ENCODE measurements around the gene SOCS3. TPM values are rescaled to one million over a fixed set of nuclear protein-coding genes. Genes with fewer than 3 reads are reported as not detected.
A peak's percentile ranks its signal among the peaks of the same experiment; 100 is the strongest.

Gene SOCS3, protein sequence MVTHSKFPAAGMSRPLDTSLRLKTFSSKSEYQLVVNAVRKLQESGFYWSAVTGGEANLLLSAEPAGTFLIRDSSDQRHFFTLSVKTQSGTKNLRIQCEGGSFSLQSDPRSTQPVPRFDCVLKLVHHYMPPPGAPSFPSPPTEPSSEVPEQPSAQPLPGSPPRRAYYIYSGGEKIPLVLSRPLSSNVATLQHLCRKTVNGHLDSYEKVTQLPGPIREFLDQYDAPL
- polyA plus RNA-seq (2012; ENCODE audit: low read depth, missing spikeins): 2.0 TPM

DNA sequence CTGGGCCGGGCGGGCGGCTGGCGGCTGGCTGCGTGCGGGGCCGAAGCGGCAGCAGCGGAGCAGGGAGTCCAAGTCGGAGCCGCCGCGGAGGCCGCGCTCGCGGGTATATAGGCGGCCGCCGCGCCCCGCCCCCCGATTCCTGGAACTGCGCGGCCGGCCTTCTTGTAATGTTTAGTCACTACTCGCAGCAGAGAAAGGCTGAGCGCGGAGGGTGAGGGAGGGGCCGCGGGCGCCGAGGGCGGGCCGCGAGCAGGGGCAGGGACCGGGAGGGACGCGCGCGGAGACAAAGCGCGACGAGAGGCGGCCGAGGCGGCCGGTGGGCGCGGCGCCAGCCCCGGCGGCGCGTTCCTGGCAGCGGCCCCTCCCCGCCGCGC, at the start of gene SOCS3:
Gene SOCS3, minus strand, starts transcription at position 81 of the 374 bp plus-strand sequence. CDS start 982 bp downstream, outside the sequence.
- TF ChIP-seq TAF1 (IDR thresholded peaks at IDR 0.05; ENCODE audit: low read depth, low read length): 0 out of 2 replicates have a peak, but pooled peaks have one; percentile 59
- TF ChIP-seq POLR2AphosphoS5 (IDR thresholded peaks at IDR 0.05; ENCODE audit: low read depth, low read length): no peak
- no peak for TF ChIP-seq SPI1 (IDR thresholded peaks at IDR 0.05; ENCODE audit: low read depth, low read length)
- no peak for TF ChIP-seq POU2F2 (IDR thresholded peaks at IDR 0.05; ENCODE audit: low read depth, low read length)
- TF ChIP-seq POLR2A (IDR thresholded peaks at IDR 0.05; ENCODE audit: low read depth, low read length): peak; percentile 59; the same call in 1 of the 2 replicates
- no peak for TF ChIP-seq PAX5 (IDR thresholded peaks at IDR 0.05; ENCODE audit: insufficient read depth, low read length, severe bottlenecking)
- FAIRE-seq: peak; percentile 81
- peak; percentile 72 for DNase-seq (ENCODE audit: insufficient read length, low spot score)

DNA sequence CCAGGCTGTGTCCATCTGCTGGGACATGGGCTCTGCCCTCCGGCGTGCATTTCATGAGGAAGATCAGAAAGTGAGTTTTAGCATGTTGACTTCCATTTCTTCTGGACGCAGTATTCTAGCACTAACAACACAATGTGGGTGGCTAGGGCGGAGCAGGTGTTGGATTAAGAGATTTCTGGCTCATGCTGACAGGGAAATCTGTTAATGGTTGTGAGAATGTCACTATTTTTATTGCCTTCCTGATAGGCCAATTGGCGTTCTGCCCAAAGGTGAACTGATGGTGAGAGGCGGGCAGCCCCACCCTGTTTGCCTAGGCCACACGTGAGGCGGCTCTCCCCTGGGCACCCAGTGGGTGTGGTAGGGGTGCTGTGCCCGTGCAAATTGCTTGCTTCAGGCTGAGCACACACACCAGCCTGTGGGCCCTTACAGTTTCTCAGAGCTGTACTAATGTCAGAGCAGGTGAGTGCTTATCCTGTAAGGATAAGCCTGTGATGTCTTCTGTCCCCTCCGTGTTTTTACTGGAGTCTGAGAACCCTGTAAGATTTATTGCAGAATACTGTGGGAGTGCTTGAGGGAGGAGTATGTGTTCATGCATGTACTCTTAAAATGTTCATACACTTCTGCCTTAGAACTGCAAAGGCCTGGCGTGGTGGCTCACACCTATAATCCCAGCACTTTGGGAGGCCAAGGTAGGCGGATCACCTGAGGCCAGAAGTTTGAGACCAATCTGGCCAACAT, 49.5 kb upstream of the SOCS3 start:
- TF ChIP-seq TAF1 (IDR thresholded peaks at IDR 0.05; ENCODE audit: low read depth, low read length) (no peak), POU2F2 (IDR thresholded peaks at IDR 0.05; ENCODE audit: low read depth, low read length) (no peak), PAX5 (IDR thresholded peaks at IDR 0.05; ENCODE audit: insufficient read depth, low read length, severe bottlenecking) (no peak), SPI1 (IDR thresholded peaks at IDR 0.05; ENCODE audit: low read depth, low read length) (no peak), POLR2AphosphoS5 (IDR thresholded peaks at IDR 0.05; ENCODE audit: low read depth, low read length) (no peak)
- no peak for FAIRE-seq
- no peak for DNase-seq (ENCODE audit: insufficient read length, low spot score)

DNA sequence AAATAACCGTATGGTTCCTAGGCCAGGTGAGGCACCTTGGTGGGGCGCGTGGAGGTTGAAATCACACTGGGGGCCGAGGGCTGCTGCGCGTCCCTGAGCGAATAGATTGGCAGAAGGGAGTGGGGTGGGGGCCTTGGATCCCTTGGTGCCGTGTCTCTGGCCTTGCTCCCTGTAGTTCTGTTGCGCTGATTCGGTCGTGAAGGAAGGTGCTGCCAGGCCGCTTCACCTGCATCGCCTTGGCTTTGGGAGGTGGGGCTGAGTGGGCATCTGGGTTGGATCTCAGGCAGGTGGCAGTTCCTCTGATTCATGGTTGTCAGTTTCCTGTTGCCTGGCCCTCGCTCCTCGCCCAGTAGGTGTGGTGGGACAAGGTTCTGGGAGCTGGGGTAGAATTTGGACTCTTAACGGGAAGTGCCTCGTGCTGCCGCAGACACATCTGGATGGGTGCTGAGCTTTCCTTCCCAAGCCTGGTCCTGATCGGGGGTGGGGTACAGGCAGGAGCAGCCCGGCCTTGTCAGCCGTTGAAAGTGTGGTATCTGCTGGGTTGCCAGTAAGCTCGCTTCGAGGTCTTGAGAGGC, 48.7 kb upstream of the SOCS3 start:
- TF ChIP-seq TAF1 (IDR thresholded peaks at IDR 0.05; ENCODE audit: low read depth, low read length): no peak
- no peak for TF ChIP-seq POLR2AphosphoS5 (IDR thresholded peaks at IDR 0.05; ENCODE audit: low read depth, low read length)
- no peak for DNase-seq (ENCODE audit: insufficient read length, low spot score)
- FAIRE-seq: no peak

DNA sequence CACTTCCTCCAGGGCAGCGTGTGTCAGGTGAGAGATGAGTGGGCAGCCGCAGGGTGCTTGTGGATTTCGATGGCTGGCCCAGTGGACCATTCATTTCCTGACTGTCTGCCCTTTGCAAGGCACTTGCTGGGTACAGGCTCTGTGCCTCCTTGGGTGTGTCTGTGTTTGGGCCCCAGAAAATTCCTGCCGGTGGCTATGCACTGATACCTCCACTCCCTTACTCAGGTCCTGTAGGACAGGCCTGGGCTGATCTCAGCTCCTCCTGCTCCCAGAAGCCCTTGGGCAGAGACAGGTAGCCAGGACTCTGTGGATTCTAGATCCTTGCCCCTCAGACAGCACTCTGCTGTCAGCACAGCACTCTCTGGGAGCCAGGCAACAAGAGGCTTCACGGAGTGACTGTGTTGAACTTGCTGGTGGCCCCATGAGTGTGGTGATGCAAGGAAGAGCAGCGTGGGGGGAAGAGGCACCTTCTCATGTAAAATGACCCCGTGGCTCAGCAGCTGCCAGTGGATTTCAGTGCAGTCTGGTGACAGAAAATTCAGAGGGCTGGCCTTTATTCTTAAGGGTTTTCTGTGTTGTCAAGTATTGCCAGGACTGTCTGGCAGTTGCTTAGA, 47.6 kb upstream of the SOCS3 start:
- TF ChIP-seq PAX5 (IDR thresholded peaks at IDR 0.05; ENCODE audit: insufficient read depth, low read length, severe bottlenecking) (no peak), SPI1 (IDR thresholded peaks at IDR 0.05; ENCODE audit: low read depth, low read length) (no peak), TAF1 (IDR thresholded peaks at IDR 0.05; ENCODE audit: low read depth, low read length) (no peak), POLR2A (IDR thresholded peaks at IDR 0.05; ENCODE audit: low read depth, low read length) (no peak), POLR2AphosphoS5 (IDR thresholded peaks at IDR 0.05; ENCODE audit: low read depth, low read length) (no peak), POU2F2 (IDR thresholded peaks at IDR 0.05; ENCODE audit: low read depth, low read length) (no peak)
- DNase-seq (ENCODE audit: insufficient read length, low spot score): no peak
- no peak for FAIRE-seq

DNA sequence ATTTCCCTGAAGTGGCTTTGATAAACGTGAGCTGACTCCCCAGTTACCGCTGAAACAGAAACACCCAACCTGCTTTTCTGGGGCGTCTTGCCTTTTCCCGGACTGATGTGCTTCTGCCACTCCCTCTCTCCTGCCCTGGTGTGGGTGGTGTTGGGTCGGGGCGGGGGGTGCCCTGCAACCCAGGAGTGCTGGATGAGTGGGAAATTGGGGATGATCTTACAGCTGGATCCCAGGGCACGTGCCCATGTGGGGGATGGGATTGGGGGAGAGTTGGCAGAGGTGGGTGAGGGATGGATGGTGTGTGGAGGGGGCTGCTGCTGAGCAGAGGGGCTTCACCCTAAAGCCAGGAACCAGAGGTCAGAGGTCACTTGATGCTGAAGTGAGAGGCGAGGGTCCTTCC, 47.0 kb upstream of the SOCS3 start:
- FAIRE-seq: no peak
- TF ChIP-seq SPI1 (IDR thresholded peaks at IDR 0.05; ENCODE audit: low read depth, low read length) (no peak), POU2F2 (IDR thresholded peaks at IDR 0.05; ENCODE audit: low read depth, low read length) (no peak)
- DNase-seq (ENCODE audit: insufficient read length, low spot score): no peak

DNA sequence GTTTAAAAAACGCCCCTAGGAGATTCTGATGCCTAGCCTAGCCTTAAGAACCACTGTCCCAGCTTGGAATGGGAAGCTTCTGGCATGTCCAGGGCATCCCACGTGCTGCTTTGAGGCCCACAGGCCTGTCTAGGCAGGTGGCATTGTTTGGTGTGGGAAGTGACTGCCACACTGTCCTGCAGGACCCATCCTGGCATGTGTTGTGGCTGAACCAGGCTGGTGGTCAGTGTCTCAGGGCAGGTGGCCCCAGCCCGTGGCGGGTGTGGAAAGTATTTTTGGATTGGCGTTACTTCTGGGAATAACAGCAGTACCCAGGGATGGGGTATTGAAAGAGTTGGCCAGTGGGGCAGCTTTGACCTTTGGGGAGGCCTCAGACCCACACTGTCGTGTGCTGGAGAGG, 46.5 kb upstream of the SOCS3 start:
- no peak for TF ChIP-seq POLR2AphosphoS5 (IDR thresholded peaks at IDR 0.05; ENCODE audit: low read depth, low read length)
- no peak for TF ChIP-seq PAX5 (IDR thresholded peaks at IDR 0.05; ENCODE audit: insufficient read depth, low read length, severe bottlenecking)
- TF ChIP-seq SPI1 (IDR thresholded peaks at IDR 0.05; ENCODE audit: low read depth, low read length): no peak
- TF ChIP-seq POLR2A (IDR thresholded peaks at IDR 0.05; ENCODE audit: low read depth, low read length): no peak
- TF ChIP-seq POU2F2 (IDR thresholded peaks at IDR 0.05; ENCODE audit: low read depth, low read length): no peak
- TF ChIP-seq TAF1 (IDR thresholded peaks at IDR 0.05; ENCODE audit: low read depth, low read length): no peak
- FAIRE-seq (no peak), DNase-seq (ENCODE audit: insufficient read length, low spot score) (no peak)

DNA sequence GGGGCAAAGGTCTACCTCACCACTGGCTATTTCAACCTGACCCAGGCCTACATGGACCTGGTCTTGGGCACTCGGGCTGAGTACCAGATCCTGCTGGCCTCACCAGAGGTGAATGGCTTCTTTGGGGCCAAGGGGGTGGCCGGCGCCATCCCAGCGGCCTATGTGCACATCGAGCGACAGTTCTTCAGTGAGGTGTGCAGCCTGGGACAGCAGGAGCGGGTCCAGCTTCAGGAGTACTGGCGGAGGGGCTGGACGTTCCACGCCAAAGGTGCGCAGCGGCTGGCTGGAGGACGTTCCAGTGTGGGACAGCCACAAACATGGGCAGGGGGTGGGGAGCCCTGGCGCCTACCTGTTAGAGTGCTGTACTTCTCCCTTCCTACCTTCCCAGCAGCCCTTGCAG, 43.9 kb upstream of the SOCS3 start:
- TF ChIP-seq POU2F2 (IDR thresholded peaks at IDR 0.05; ENCODE audit: low read depth, low read length): no peak
- no peak for TF ChIP-seq TAF1 (IDR thresholded peaks at IDR 0.05; ENCODE audit: low read depth, low read length)
- TF ChIP-seq SPI1 (IDR thresholded peaks at IDR 0.05; ENCODE audit: low read depth, low read length): no peak
- TF ChIP-seq POLR2A (IDR thresholded peaks at IDR 0.05; ENCODE audit: low read depth, low read length): no peak
- no peak for DNase-seq (ENCODE audit: insufficient read length, low spot score)
- no peak for FAIRE-seq

DNA sequence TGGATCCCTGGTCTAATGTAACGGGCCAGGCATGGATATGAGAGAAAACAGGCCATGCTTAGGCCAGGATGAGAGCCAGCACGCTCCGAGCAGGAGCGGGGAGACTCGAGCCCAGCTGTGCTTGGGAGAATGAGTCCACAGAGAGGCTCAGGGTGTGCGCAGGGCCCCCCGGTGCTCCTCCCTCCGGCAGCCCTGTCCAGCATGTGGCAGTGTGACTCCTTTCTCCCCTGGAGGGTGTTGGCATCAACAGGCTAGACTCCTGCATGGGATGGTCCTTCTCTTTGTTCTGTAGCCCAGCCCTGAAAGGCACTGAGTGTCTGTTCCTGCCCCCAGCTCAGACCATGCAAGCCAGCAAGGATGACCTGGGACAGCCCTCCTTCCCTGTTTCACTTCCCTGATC, 42.0 kb upstream of the SOCS3 start:
- TF ChIP-seq POLR2A (IDR thresholded peaks at IDR 0.05; ENCODE audit: low read depth, low read length) (no peak), SPI1 (IDR thresholded peaks at IDR 0.05; ENCODE audit: low read depth, low read length) (no peak), POU2F2 (IDR thresholded peaks at IDR 0.05; ENCODE audit: low read depth, low read length) (no peak), TAF1 (IDR thresholded peaks at IDR 0.05; ENCODE audit: low read depth, low read length) (no peak), PAX5 (IDR thresholded peaks at IDR 0.05; ENCODE audit: insufficient read depth, low read length, severe bottlenecking) (no peak), POLR2AphosphoS5 (IDR thresholded peaks at IDR 0.05; ENCODE audit: low read depth, low read length) (no peak)
- FAIRE-seq: no peak

DNA sequence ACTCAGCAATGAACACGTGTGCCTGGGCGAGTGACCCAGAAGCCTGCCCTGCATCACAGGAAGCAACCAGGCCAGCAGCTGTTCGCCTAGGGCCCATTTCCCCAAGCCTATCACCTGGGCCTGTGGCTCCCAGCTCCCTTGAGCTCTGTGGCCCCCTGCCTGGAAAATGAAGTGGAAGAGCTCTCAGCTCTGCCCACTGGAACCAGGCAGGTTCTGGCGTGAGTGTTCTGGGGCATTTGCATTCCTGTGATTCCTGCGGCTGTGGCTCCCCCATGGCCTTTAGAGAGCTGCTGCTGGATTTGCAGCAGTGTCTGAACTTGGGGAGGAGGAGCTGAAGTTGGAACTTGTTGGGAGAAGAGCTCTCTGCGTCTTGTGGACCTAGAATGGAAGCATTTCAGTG, 41.4 kb upstream of the SOCS3 start:
- DNase-seq (ENCODE audit: insufficient read length, low spot score) (no peak), FAIRE-seq (no peak)
- TF ChIP-seq POU2F2 (IDR thresholded peaks at IDR 0.05; ENCODE audit: low read depth, low read length) (no peak), TAF1 (IDR thresholded peaks at IDR 0.05; ENCODE audit: low read depth, low read length) (no peak)

More for the DNA sequence above, 42.0 kb upstream of the SOCS3 start:
- no peak for DNase-seq (ENCODE audit: insufficient read length, low spot score)

Data from GM12891 (cell line).